Measurements from ENCODE around the gene HERC5. TPM values are rescaled to one million over a fixed set of nuclear protein-coding genes. Genes with fewer than 3 reads are reported as not detected.
"Not testable (repeated sequence)": the region's sequence is repeated elsewhere in the genome, so short reads cannot be mapped to it uniquely, and the experiment has no call there.

The HERC5 gene
- 1 to 10 TPM; 3.9 to 4.9 (median 4.1) TPM for polyA plus RNA-seq (ENCODE audit: insufficient read length in 3 of 3)
- long read RNA-seq, donor 1: 0 reads
- long read RNA-seq, donor 2: 0 reads
- long read RNA-seq, donor 3: 0 reads
- long read RNA-seq, donor 4, partial matches to known transcripts: 0 of 1 reads
- long read RNA-seq, donor 4, other reads (novel, unspliced or antisense): 0 of 1 reads
- long read RNA-seq, donor 5: 0 reads
- long read RNA-seq, donor 6: 0 reads
- long read RNA-seq, donor 7: 0 reads
- long read RNA-seq, donor 8: 0 reads
- long read RNA-seq, donor 9: 0 reads
- long read RNA-seq, donor 10: 0 reads
- long read RNA-seq, donor 11: 0 reads
- long read RNA-seq, donor 12, partial matches to known transcripts: 0 of 2 reads
- long read RNA-seq, donor 12, other reads (novel, unspliced or antisense): 0 of 2 reads
- long read RNA-seq, donor 13: 0 reads
- long read RNA-seq, donor 14: 0 reads
- long read RNA-seq, donor 15, partial matches to known transcripts: 0 of 1 reads
- long read RNA-seq, donor 15, other reads (novel, unspliced or antisense): 0 of 1 reads
- long read RNA-seq, donor 16, partial matches to known transcripts: 0 of 2 reads
- long read RNA-seq, donor 16, other reads (novel, unspliced or antisense): 0 of 2 reads

GRCh38 chr4:88456670-88457306, at the start of gene HERC5:
Gene HERC5, plus strand, starts transcription at chr4:88457119. Its CDS starts 151 bp downstream, at chr4:88457270.
- peak; percentile 94 for DNase-seq

DNA sequence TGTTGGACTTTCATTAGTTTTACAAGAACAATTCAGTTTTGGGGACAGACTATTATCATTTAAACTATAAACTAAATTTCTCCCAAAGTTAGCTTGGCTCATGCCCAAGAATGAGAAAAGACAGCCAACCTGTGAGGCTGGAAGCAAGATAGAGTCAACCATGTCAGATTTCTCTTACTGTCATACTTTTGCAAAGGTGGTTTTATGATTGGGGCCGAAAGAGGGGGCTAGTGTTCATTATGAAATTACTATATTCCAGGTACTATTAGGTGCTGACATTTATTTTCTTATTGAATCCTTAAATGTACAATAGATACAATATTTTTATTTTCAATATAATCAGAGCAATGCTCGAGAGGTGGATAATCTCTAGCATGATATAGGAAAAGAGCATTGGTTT, 47.7 kb upstream of the HERC5 start:
- no peak for DNase-seq

- no peak for DNase-seq
Observed at GRCh38 chr4:88409789-88410188, 47.1 kb upstream of the HERC5 start.

DNA sequence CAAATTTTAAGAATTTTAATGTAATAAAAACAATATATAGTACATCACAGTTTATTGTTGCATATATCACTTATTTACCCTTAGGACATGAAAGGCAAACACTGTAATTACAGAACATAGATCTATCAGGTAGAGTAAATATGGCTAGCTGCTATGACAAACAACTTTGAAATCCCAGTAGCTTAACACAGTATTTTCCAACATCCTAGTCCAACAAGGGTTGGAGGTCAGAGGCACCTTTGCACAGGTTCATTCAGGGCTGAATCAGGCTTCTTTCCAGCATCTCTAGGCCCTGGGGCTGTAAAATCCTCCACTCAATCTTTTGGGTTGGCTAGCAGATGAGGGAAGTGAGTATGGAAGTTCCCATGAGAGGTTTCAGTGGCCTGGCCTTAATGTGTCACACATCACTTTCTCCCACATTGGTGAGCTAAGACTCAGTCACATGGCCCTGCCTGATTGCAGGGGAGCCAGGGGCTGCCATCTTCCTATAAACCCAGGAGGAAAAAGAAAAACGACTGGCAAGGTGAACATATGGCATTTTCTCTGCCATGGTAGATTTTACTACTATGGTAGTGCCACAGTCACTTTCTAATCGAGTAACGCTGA, 45.3 kb upstream of the HERC5 start:
- DNase-seq: no peak

GRCh38 chr4:88413801-88414200, 43.1 kb upstream of the HERC5 start:
- DNase-seq: no peak

DNA sequence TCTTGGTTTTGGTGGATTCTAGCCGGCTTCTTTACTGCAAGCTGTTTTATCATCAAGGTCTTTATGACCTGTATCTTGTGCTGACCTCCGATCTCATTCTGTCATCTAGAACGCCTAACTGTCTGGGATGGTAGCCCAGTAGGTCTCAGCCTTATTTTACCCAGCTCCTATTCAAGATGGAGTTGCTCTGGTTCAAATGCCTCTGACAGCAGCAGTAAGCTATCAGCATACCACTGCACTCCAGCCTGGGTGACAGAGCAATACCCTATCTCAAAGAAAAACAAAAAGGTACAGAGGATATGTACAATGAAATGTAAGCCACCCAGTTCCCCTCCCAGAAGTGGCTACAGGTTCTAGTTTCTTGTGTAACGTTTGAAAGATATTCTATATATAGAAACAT, 42.2 kb upstream of the HERC5 start:
- no peak for DNase-seq

GRCh38 chr4:88415982-88416381, 40.9 kb upstream of the HERC5 start:
- no peak for DNase-seq

DNA sequence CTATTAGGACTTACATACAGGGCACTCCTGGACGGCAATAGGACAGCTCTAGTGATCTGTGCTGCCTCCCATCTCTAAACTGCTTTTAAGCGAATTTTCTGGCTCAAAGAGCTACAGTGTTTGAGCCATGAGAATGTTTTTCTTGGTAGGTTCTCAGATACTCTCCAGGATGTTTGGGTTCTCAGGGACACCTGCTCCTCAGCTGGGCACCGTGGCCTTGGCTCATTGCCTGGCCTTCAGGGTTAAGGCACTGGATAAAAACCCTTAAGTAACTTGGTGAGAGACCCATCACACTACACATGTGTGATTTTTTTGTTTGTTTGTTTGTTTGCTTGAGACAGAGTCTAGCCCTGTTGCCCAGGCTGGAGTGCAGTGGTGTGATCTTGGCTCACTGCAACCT, 38.5 kb upstream of the HERC5 start:
- no peak for DNase-seq

GRCh38 chr4:88419874-88420273, 37.0 kb upstream of the HERC5 start:
- no peak for DNase-seq

GRCh38 chr4:88420844-88421243, 36.1 kb upstream of the HERC5 start:
- DNase-seq: no peak

DNA sequence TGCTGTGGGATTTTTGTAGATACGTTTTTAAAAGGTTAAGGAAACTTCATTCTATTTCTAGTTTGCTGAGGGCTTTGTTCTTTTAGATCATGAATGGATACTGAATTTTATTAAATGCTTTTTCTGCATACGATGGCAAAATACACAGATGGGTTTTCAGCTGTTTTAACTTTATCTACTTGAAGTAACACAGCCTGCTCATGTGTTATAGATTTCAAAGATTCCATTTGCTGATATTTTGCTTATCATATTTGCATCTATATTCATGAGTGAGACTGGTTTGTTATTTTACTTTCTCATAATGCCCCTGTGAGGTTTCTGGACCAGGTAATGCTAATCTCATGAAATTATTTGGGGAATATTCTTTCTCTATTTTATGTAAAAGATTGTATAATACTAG, 34.5 kb upstream of the HERC5 start:
- DNase-seq: no peak

DNA sequence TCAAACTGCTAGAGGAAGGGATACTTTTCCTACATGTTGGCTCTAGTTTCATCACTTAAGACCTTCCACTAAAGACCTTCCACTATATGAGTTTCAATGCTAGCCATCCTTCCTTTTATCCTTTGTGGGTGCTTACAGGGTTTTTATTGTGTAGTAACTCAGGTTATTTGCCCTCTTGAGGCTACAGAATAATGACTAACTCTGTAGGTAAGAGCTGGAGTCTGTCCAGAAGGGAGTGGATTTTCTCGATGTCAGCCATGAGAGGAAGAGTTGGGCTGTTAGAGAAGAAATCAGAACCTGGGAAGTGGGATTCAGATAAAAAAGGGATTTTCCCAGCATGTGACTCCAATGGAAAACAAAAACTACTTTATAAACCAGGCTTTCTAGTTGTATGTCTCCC, 27.5 kb upstream of the HERC5 start:
- no peak for DNase-seq

GRCh38 chr4:88435987-88436693, 20.8 kb upstream of the HERC5 start:
- DNase-seq: no peak

GRCh38 chr4:88437873-88438272, 19.0 kb upstream of the HERC5 start:
- DNase-seq: not testable (repeated sequence)

GRCh38 chr4:88439161-88439760, 17.7 kb upstream of the HERC5 start:
- DNase-seq: no peak

DNA sequence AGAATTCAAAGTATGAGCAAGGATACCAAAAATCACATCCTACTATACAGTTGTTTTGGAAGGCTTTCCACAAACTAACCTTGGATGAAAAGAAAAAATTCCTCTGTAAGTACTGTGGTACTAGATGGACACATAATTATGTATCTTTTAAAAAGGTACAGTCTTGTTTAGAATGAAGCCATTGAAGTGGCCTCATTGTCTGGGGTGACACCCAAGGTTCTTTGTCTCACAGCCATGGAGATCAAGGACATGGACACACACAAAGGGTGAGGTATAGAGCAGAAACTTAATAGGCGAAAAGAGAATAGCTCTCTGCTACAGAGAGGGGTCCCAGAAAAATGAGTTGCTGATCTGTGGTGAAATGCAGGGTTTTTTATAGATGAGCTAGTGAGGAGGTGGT, 16.8 kb upstream of the HERC5 start:
- no peak for DNase-seq

GRCh38 chr4:88441696-88442095, 15.2 kb upstream of the HERC5 start:
- DNase-seq: no peak

GRCh38 chr4:88442689-88443191, 14.2 kb upstream of the HERC5 start:
- no peak for DNase-seq

- no peak for DNase-seq
Observed at GRCh38 chr4:88443486-88443885, 13.4 kb upstream of the HERC5 start.

DNA sequence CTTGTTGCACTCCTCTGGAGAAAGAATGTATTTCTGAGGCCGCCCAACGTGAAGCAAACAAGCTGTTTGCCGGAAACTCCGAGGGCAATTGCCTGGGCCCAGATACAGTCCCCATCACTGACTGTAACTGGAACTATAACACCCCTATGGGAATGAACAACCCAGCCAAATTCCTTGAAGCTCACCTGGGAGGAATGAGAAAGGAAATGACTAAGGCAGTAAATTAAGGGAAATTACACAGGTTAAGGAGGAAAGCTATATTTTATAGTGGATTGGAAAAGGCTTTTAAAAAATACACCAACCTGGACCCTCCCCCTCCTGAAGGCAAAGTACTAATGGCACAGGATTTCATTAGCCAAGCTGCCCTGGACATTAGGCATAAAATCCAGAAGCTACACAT, 11.7 kb upstream of the HERC5 start:
- no peak for DNase-seq

- no peak for DNase-seq
Observed at GRCh38 chr4:88446124-88446523, 10.8 kb upstream of the HERC5 start.
